NCI-H1105 (cell line): Measurements from ENCODE around the gene AP3D1.

Source experiments
- DNase-seq: peaks from one replicate; lab custom pipeline; 2025; lab: John Stamatoyannopoulos, UW

AP3D1 gene

DNA sequence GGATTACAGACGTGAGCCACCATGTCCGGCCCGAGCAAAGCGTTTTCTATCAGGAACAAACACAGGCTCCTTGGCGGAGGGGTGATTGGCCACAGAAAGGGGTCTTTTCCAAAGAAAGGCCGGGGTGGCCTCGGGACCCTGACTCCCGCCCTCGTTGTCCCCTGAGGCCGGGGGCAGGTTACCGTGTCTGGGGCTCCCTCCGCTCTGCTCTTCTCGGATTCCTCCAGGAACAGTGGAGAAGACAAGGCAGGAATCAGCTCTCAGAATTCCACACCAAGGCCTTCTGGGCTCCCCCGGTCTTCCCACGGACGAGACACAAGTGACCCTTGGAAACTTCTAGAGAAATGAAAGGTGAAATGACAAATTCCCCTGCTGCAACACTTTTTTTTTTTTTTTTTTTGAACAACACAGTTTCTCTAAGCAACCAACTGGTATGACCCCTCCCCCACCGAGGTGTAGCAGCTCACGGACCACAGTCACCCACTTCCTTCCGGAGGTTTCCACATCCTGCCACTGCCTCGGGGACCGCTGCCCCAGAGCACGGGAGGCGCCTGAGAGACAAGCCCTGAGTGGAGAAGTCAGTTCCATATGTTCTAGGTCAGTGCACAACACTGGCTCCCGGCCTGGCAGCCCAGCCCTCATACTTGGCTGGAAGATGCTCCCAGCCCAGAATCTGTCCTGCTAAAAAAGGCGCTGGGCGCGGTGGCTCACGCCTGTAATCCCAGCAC is 66.2 kb downstream of the AP3D1 start:
- DNase-seq: no peak

DNA sequence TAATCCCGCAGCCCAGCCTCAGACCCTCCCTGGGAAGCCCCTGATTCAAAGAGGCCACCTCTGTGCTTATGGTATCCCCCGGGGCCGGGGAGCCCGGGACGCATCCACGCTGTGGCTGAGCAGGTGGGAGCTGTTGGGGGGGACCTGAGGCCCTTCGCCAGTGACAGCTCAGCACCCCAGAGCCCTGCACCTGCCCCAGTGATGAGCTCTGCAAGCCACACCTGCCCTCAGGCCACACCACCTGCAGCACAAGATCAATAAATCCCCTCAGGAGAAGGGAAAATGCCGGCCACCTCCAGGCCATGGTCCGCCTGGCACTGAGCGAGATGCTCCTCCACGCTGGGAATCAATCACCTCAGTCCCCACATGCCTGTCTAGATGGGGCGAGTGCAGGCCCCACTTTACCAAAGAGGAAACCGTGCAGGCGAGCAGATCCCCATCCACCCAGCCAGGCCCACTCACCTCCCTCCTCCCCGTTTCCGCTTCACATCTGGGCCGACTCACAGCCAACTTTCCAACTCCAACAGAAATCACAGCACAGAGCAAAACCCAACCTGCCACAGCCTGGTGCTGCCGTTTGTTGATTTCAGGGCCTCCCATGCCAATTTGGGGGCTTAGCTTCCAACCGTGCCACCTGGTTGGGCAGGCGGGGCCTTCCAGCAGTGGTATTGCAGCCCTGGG is 68.1 kb downstream of the AP3D1 start:
- DNase-seq: no peak

DNA sequence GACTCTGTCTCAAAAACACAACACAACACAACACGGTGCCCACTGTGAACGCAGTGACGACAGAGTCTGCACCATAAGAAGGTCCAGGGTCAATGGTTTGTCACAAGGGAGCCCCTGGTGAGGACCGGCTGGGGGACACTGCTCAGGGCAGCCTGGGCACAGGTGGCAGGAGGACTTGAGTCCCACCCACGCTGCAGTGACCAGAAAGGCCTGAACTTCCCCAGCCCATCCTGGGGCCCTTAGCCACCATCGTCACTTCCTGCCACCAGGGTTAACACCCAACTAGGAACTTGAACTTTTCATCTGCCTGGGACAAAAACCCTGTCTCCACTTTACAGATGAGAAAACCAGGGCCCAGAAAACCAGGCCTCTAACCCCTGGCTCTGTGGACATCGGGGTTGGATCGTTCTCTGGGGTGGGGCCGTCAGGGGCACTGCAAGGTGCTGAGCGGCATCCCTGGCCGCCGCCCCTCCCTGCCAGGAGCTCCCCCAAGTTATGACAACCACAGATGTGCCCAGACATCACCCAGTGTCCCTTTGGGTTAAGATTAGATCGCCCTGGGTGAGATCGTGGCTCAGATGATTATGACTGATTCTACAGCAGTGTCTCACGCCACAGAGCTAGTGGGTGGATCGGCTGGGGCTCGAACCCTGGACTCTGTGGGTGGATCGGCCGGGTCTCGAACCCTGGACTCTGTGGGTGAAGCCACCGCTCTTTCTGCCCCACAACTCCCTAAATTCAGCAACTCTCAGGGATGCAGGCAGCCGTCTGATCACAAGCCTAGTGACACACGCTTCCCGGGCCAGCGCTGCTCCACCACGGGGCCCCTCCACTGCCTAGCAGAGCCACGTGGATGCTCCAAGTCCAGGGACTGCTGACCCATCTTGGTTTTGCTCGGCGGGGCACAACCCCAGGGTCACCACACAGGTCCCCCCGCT is 69.2 kb downstream of the AP3D1 start:
- no peak for DNase-seq

DNA sequence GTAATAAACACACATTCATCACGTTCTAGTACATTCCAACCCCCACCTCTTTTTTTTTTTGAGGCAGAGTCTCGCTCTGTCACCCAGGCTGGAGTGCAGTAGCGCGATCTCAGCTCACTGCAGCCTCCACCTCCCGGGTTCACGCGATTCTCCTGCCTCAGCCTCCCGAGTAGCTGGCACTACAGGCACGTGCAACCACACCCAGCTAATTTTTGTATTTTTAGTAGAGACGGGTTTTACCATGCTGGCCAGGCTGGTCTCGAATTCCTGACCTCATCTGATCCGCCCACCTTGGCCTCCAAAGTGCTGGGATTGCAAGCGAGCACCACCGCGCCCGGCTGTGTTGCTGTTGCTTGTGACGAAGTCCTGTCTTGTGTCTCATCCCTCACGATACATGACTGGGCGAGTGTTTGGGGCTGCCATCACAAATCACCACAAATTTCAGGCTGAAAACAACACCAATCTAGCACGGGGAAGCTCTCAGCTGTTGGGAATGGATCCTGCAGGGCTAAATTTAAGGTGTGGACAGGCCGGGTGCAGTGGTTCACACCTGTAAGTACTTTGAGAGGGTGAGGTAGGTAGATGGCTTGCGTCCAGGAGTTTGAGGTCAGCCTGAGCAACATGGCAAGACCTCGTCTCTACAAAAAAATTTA is 70.9 kb downstream of the AP3D1 start:
- DNase-seq: no peak

DNA sequence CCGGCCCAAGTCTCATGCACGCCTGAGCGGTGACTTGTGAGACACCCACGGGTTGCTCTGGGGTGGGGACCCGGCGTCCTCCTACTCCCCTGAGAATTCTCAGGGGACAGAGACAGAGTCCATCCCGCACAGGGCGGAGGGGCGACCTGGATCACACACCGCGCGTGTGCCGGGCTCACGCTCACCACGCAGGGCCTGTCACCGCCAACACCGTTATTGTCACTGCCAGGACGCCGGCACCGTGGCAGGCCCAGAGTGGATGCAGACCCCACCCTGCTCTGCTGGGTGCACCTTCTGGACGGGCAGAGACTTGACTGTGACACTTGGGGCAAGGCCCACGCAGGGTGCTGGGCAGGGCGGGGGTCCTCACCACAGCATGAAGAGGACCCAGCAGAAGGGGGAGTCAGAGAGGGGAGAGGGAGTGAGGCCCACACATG is 71.5 kb downstream of the AP3D1 start:
- DNase-seq: no peak

DNA sequence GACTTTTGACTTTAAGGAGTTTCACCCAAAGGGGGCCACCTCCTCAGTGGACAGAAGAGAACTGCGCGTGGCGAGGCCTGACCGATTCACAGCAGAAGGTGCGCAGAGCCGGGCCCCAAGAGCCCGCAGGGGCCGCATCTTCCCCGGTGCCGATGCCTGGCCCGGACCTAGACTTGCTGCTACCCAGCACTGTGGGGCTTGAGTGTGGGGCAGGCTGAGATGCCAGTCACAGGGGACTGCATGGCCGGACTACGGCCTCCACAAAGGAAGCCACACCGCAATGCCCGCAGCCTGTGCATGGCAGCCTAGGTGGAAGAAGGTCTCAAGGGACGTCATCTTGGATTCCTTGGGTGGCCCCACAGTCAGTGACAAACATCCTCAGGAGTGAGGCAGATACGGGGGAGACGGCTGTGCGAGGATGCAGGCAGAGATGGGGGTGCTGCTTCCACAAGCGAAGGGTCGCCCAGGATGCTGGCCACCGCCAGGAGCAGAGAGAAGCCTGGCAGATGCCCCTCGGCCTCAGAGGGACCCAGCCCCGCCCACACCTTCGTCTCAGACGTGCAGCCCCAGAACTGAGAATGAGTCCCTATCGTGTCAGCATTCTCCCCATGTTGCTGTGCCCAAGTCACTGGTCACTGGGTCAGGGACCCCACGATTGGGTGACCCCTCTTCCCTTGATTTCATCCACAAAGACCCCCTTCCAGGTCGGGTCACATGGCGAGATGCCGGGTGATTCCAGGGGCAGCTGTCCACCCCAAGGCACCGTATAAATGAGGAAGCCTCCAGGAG is 72.1 kb downstream of the AP3D1 start:
- no peak for DNase-seq

DNA sequence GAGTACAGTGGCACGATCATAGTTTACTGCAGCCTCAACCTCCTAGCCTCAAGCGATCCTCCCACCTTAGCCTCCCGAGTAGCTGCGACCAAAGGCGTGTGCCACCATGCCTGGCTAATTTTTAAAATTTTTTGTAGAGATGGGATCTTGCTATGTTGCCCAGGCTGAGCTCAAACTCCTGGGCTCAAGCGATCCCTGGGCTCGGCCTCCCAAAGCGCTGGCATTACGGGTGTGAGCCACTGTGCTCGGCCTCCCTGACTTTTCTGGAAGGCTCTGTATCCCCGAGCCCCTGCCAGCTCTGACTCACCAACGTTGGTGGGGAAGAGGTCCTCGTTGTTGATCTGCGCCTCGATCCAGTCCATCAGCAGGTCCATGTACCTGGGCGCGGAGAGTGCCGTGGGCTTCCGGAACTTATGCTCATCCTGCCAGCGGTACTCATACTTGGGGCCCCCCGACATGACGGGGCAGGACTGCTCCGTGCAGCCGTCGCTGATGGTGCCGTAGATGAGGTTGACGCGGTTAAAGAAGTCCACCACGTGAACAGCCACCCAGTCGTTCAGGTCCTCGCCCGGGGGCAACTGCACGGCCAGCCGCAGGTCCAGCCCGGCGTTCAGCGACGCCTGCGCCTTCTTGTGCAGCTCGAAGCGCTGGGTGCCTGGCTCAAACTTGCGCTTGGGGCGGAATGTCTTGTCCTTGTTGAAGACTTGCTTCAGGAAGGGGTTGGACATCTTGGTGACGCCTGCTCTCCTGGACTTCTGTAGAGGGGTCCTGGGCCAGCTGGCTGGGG is 73.3 kb downstream of the AP3D1 start:
- DNase-seq: no peak

DNA sequence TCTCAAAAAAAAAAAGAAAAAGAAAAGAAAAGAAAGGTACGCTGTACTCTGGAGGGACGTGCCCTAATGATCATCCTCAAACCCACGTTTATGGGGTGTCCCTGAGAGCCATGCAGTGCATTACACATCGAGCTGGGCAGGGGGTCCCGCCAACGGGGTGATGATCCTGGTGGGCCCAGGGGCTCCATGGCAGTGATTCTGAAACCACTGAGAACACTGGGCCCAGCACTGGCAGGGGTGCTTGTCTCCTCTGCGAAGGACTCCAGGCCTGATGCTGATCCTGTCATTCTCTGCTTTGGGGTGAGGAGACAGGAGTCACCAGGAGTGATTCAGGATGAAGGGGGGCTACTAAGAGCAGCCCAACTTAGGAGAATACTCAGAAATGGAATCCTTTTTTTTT is 74.0 kb downstream of the AP3D1 start:
- DNase-seq: no peak

DNA sequence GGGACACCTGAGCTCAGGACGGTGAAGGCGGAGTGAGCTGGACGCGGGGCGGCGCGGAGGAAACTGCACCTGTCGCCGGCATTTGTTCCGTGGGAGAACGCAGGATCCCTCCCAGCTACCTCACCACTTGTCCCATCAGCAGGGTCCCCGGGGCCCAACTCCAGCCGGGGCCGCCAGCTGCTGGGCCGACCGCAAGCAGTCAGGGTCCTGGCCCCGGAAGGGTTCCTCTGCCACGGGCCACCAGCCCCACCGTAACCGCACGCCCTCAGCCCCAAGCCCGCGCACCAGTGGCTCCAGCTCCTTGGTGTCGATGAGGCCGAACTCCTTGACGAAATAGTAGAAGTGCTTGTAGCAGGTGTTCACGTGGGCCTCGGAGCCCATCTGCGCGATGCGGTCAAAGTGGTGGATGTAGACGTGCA is 74.8 kb downstream of the AP3D1 start:
- DNase-seq: no peak

DNA sequence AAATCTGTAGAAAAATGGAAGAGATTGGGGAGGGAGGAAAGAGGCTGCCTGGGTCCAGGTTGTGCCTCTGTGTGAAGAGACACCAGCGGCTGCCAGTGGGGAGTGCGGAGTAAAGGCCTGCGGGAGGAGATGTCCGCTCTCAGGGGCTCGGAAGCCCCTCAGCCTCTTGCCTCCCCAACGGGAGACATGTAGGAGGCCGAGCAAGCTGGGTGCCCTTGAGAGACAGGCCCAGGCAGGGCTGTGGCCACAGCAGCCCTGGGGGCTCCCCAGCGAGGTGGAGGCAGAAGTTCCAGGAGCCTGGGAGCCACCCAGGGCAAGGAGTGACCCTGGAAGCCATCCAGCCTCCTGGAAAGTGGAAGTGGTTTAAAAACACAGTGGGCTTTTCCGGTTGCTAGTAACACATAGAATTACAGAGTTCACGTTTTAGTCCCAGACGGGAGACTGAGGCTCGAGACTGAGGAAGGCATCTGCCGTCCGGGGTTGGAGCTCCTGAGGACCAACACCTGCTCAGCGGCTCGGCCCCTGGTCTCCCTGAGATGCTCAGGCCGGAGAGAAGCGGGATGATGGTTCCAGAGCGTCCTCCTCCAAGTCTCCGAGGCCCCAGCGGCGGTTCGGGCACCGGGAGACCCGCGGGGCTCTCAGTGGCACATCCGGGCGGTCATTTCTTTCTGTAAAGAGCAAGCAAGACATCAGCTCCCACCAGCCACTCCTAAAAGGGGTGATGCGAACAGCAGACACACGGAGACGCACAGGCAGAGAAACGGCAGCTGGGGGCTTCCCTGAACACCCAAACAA is 78.4 kb downstream of the AP3D1 start:
- no peak for DNase-seq

DNA sequence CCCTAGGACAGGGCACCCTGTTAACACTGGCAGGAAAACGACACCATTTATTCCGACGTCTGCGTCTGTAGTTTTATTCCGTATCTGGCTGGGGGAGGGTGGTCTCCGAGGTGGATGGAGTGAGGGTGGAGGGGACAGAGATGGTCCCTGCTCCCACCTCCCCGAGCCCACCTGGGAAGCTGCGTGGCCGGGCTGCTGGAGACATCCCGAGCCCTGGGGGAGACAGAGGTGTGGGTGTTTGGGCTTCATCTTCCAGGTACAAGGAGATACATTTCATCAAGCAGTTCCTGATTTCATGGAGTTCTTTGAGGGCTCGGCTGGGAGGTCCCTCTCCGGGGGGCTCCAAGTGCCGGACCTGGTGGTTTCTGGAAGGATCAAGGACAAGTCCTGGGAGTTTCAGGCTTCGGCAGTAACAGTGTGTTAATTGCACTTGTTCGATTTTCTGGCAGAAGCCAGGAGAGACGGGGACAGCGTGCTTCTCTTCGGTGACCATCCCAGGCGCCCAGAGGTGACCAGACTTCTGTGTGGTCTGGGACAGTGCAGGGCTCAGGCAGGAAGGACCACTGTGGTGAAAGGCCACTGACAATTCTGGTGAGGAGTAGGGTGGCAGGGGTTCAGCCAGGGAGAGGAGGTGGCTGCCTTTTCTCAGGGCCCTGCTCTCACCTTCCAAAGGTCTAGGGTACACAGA is 80.2 kb downstream of the AP3D1 start:
- DNase-seq: no peak

DNA sequence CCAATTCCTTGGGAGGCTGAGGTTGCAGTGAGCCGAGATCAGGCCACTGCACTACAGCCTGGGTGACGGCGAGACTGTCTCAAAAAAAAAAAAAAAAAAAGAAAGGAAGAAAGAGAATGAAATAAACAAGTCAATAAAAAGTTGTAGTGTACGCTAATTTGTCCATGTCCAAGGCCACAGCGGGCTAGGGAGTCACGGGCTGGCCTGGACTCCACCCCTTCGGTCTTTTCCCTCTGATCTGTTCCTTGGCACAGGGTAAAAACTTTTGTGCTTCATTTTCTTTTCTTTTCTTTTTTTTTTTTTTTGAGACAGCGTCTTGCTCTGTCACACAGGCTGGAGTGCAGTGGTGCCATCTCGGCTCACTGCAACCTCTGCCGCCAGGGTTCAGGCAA is 80.9 kb downstream of the AP3D1 start:
- no peak for DNase-seq

DNA sequence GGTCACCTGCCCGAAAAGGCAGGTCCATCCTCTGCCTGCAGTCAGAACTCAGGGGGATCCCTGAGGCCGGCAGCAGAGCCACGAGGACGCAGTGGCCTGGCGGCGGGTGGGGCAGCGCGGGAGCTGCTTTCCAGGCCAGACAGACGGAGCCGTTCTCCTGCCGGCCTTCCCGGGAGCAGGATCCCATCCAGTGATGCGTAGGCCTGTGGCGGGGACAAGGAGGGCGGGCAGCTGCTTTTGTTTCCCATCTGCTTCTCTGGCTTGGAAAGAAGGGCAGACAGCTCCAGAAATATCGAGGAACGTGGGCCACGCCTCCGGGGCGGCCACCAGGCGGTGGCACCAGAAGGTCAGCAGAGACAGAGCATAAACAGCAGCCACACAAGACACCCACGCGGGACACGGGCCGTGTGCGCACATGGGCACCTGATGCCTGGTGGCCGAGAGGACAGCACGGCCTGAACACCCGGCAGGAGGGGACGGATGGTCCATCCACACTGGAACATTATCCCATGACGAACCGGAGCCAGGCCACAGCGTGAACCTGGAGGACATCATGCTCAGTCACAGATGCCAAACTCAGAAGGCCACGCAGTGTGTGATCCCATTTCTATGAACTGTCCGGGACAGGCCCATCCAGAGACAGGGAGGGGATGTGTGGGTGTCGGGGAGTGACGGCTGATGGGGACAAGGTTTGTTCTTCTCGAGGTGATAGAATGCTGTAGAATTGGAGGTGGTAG is 86.4 kb downstream of the AP3D1 start:
- DNase-seq: no peak

DNA sequence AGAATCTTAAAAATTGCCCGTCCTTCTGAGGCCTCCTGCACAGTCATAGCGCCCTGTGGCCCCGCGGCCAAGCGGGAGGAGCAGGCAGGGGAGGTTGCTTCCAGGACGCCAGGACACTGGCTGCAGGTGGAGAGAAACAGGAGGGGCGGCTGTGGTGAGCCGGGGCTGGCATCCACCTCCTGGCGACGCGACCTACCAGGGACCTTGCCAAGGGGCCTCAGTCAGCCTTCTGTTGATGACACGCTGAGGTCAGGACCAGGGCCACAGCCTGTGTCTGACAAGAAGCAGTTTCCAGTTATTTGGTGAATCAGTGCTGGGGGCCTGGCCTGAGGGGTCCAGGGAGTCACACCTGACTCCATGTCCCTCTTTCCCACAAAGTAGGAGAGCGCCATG is 87.0 kb downstream of the AP3D1 start:
- DNase-seq: no peak

DNA sequence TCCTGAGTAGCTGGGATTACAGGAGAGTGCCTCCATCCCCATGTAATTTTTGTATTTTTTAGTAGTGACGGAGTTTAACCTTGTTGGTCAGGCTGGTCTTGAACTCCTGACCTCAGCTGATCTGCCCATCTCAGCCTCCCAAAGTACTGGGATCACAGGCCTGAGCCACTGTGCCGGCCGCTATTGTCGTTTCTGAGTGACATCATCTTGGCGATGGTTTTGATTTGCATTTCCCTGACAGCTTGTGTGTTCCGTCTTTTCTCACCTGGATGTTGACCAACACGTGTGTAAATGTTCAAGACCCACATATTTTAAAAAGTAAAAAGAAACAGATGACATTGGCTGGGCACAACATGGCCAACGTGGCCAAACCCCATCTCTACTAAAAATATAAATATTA is 87.5 kb downstream of the AP3D1 start:
- no peak for DNase-seq

DNA sequence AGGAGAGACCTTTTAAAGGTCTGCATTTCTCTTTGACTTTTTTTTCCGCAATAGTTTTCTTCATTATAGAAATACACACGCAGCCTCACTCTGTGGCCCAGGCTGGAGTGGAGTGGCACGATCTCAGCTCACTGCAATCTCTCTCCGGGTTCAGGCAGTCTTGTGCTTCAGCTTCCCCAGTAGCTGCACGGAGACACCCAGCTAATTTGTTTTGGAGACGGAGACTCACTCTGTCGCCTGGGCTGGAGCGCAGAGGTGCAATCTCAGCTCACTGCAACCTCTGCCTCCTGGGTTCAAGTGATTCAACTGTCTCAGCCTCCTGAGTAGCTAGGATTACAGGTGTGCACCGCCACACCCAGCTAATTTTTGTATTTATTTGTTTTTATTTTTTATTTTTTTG is 88.6 kb downstream of the AP3D1 start:
- DNase-seq: no peak

DNA sequence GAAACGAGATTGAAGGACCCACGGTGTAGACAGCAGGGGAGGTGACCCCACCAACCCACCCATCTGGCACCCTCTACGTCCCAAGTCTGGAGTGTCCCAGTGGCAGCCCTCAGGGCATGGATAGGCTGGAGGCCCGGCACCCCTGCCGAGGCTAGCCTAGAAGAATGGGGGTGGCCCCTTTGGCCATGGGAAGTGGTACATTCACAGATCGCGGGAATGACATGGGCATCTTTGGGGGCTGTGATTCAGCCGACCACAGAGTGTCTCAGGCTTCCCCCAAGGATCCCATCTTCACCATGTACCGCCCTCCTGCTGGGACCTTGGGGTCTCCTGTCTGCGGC is 89.0 kb downstream of the AP3D1 start:
- DNase-seq: no peak
